Inflammatory macrophage treated with lipopolysaccharide for 4 hours (primary cell): Measurements from ENCODE around the gene SLC6A11.

Source experiments
- DNase-seq: peaks from one replicate; pipeline ENCODE4 v3.0.0-alpha.2; 2020

The SLC6A11 gene

DNA sequence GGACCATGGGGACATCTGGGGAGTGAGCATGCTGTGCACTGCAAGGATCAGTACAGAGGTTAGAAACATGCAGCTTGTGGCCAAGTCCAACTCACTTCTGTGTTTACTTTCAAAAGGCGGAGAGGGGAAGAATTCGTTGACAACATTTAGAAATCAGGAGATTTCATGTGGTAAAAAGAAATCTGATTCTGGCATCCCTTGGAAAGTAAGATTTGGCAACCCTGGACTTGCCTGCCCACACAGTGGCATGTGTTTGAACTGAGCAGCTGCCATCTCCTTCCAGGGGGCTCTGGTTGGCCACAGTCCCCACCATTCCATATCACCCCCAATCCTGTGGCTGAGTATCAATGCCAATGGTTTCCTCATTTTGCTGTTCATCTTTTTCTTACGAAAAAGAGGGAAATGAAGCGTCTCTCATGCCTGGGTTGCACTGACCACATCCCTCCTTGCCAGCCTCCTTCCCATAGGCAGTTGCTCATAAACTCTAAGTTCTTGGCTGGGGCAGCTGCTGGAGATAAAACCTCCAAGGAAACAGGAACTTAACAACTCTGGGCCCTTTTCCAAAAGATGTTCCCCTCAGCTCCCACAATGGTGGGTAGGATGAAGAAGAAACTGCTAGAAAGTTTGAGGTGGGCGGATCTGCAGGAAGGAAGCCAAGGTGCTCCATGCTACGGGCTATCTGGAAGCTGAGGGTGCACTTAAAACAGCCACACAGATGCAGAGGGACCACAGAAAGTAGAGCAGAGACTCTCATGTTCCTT is 29.2 kb downstream of the SLC6A11 start:
- DNase-seq, result peak; percentile 74

DNA sequence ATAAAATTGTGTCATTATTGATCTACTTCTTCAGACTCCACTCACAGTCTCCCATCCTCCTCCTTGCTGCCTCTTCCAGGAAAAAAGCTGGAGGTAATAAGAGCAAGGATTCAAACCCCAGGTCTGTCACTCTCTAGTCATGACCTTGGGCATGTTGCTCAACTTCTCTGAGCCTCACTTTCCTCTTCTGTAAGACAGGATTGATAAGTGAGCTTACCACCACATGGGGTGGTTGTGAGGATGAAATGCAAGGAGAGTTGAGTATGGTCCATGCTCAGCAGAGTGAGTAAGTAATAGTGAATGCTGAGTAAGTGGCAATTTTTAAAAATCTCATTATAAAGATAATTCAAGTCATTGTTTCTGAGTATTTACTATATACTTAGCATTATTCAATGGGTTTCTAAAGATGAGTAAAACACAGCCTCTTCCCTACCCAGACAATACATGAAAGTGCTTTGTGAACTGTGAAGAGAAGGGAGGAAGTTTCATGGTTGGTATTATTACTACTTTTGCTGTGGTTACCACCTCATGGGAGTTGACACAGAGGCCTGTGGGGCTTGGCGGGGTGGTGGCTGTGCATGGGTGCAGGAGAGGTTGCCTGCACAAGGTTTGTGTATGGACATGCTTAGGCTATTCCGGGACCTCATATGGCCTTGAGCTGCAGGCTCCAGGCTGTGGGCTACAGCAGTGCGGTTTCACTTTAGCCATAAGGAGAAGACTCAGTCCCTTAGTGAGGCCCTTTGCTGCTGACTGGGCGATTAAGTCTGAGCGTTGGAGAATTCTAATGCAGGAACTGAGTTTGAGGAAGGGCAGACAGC is 30.0 kb downstream of the SLC6A11 start:
- DNase-seq, result peak; percentile 90

DNA sequence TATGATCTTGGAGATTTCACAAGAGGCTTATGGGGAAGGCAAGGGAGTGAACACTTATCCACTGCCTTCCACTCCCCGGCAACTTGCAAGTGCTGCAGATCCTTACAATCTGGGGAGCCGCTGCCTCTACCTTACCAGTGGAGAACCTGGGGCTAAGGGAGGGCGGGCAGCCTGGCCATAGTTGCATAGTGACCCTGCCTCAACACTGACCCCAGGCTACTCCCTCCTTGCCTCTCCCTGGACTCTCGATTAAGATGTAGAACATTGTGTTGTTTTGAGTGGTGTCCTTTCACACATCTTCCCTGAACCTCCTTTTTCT is 30.6 kb downstream of the SLC6A11 start:
- no peak for DNase-seq

- peak; percentile 62 for DNase-seq
These were observed 32.2 kb downstream of the SLC6A11 start for GRCh38 chr3:10848261-10848660.

- DNase-seq, result no peak
These were observed 36.2 kb downstream of the SLC6A11 start for GRCh38 chr3:10852066-10852808.

DNA sequence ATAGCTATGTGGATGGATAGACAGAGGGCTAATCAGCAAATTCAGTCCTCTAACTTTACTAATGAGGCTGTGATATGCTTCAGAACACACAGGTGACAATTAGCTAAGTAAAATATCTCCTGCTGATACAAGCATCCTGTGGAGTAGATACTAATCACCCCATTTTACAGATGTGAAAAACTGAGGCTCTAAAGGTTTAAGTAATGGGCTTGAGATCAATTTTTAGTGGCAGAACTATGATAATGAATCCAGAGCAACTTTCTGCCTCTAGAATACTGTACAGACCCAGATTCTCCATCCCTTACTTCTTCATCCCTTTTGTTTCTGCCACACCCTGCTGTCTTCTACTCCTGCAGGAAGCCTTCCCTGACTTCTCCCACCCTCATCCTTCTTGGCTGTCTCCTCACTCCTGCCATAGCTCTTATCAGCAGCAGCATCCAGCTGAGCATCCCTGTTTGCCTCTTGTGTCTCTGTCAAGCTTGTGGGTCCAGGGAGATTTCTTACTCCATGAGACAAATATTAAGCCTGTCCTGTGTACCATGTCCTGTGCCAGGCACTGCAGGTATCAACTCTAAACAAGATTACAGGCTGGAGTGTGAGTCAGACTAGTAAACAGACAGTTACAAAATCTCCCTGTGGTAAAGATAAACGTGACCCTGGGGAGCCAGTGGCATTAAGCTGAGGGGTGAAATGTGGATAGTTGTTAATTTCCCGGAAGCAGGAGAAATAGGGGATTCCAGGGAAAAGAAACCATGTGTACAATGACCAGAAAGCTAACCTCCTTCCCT is 39.2 kb downstream of the SLC6A11 start:
- no peak for DNase-seq

- peak; percentile 6 for DNase-seq
These were observed 40.0 kb downstream of the SLC6A11 start for GRCh38 chr3:10855871-10856662.

DNA sequence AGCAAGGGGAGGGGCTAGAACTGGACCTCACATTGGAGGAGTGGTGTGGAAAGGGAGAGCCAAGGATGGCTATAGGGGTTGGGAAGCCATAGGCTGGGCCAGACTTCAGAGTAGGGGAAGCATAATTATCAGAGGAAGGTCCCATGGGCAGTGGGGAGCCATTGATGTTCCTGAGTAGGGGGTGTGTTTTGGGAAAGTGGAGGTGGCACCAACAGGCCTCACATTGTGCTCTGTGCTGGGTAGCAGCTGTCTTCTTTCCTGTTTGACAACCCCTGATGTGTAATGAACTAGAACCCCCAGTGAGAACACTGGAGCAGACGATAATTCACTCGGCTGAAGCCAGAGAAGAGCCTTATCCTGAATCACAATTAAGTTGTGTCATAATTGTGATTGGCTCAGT is 41.2 kb downstream of the SLC6A11 start:
- DNase-seq, result no peak

- DNase-seq, result no peak
These were observed 42.1 kb downstream of the SLC6A11 start for GRCh38 chr3:10858091-10858490.

DNA sequence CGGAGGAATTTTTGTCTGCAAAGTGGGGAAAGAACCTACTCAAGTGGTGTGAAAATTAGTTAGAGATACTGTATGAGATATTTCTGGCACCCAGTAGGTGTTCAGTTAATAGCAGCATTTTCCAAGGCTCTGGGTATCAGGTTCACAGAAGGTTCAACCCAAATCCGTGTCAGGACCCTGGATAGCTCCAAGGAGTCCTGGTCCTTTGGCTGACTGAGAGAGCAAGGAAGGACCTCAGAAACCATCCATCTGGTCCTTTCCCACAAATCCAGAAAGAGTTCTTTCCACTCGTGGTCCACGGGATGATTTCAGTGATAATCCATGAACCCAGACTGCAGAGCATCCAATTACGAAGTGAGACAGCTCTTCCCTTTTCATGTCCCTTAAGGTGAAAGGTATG is 51.4 kb downstream of the SLC6A11 start:
- no peak for DNase-seq

- no peak for DNase-seq
These were observed 53.4 kb downstream of the SLC6A11 start for GRCh38 chr3:10869460-10869859.

GRCh38 chr3:10870296-10870695 is 54.3 kb downstream of the SLC6A11 start:
- no peak for DNase-seq

DNA sequence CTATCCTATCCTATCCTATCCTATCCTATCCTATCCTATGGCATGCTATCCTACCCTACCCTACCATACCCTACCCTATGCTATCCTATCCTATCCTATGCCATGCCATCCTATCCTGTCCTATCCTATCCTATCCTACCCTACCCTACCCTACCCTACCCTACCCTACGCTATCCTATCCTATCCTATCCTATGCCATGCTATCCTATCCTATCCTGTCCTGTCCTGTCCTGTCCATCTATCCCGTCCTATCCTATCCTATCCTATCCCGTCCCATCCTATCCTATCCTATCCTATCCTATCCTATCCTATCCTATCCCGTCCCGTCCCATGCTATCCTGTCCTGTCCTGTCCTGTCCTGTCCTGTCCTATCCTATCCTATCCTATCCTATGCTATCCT is 57.4 kb downstream of the SLC6A11 start:
- DNase-seq, result no peak

GRCh38 chr3:10875914-10876313 is 59.9 kb downstream of the SLC6A11 start:
- DNase-seq, result no peak

- no peak for DNase-seq
These were observed 60.6 kb downstream of the SLC6A11 start for GRCh38 chr3:10876661-10877060.

GRCh38 chr3:10882851-10883250 is 66.8 kb downstream of the SLC6A11 start:
- no peak for DNase-seq

DNA sequence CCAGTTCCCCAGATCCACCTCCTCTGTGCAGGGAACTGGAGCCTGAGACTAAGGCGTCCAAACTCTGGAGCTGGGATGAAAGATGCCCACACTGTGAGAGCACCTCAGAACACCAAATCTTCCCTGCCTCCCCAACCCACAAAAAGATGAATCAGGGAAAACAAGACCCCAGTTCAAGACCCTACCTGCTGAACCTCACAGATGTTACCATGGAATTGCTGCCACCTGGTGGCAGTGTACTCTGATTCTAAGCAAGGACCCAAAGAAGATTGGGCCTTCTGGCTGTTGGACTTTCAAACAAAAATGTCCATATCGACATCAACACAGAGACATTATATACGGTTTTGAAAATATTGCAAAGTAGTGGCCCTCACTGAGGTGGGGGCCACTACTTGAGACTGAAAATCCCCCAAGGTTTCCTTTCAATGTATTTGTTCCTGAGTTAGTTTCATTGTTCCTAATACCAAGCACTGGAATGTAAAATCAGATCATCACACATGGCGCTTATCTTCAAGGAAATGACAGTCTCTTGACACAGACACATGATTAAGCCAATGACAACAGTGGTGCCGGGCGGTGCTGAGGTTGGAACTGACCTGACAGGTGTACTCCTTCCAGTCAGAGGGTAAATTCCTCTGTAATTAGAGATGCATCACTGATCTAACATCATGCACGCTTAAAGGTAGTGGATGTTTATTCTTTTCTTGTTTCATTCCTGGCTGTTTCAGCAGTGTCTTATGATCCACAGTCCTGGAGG is 67.6 kb downstream of the SLC6A11 start:
- peak; percentile 15 for DNase-seq

GRCh38 chr3:10887015-10887414 is 71.0 kb downstream of the SLC6A11 start:
- no peak for DNase-seq

DNA sequence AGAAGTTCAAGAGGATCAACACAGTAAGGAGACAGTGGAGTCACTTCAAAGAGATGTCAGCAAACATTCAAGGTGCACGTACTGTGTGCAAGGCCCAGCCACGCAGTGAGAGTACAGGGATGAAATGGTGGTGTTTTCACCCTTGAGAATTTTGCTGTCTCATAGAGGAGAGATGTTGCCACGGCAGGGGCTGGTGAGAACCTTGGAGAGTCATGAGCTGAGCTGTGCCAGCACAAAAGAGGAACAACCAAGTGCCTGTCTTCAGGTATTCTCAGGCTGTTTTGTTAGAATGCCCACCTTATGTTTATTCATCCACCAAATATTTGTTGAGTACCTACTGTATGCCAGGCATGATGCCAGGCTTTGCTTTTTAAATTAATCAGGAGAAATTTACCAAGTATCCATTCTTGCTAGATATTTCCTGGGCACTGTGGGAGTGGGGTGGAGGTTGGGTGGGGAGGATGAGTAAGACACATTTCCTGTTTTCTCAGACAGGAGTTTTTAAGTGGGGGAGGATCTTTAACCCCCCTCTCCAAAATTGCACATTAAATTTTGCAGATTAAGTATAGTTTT is 72.6 kb downstream of the SLC6A11 start:
- peak; percentile 42 for DNase-seq

- no peak for DNase-seq
These were observed 73.4 kb downstream of the SLC6A11 start for GRCh38 chr3:10889206-10889960.
